Measurements from ENCODE around the gene MTHFD2L. TPM values are rescaled to one million over a fixed set of nuclear protein-coding genes. Genes with fewer than 3 reads are reported as not detected.

The MTHFD2L gene
- total and polyA plus RNA-seq, 11 donors: 6.8 to 16.4 (median 11.6) TPM

DNA sequence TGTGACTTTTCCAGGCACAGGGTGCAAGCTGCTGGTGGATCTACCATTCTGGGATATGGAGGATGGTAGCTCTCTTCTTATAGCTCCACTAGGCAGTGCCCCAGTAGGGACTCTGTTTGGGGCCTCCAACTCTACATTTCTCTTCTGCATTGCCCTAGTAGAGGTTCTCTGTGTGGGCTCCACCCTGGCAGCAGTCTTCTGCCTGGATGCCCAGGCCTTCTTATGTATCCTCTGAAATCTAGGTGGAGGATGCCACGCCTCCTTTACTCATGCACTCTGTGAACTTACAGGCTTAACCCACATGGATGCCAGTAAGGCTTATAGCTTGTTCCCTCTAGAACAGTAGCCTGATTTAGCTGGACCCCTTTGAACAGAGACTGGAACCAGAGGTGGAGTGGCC lies 186.1 kb downstream of the MTHFD2L start:
- Histone ChIP-seq H3K4me1 (peaks cover 0 to 5% (median 0%) of the 10 kb centered on the region in 12 donors), H3K4me3 (no peak overlapping the region), H3K27me3 (no peaks in the 10 kb centered on the region), H3K36me3 (no peaks in the 10 kb centered on the region), H3K27ac (no peak overlapping the region), H3K9me3 (peaks cover 0 to 21% (median 11%) of the 10 kb centered on the region in 12 donors)
- WGBS, 4 donors: 41 to 74% (median 54%) methylated on average over 1 of the region's 1 CpG
- DNase-seq (no peak), ATAC-seq (no peak)
- intact Hi-C loops (cut with DNase I): no loop called here
- TF ChIP-seq POLR2A (IDR thresholded peaks at IDR 0.05): no peak
- TF ChIP-seq, protein P1, sequence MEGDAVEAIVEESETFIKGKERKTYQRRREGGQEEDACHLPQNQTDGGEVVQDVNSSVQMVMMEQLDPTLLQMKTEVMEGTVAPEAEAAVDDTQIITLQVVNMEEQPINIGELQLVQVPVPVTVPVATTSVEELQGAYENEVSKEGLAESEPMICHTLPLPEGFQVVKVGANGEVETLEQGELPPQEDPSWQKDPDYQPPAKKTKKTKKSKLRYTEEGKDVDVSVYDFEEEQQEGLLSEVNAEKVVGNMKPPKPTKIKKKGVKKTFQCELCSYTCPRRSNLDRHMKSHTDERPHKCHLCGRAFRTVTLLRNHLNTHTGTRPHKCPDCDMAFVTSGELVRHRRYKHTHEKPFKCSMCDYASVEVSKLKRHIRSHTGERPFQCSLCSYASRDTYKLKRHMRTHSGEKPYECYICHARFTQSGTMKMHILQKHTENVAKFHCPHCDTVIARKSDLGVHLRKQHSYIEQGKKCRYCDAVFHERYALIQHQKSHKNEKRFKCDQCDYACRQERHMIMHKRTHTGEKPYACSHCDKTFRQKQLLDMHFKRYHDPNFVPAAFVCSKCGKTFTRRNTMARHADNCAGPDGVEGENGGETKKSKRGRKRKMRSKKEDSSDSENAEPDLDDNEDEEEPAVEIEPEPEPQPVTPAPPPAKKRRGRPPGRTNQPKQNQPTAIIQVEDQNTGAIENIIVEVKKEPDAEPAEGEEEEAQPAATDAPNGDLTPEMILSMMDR (IDR thresholded peaks at IDR 0.05): no peak

Other genes starting within 250 kb of the MTHFD2L start
- gene PF4, start 176.1 kb upstream of the MTHFD2L start, total RNA-seq: 1 to 10 TPM in 1 of 9 donors, under 1 TPM in 2, not detected in 6; 0.48 to 2.6 (median 0.51) TPM
- under 1 TPM in 1 of 2 donors, not detected in 1; 0.65 TPM for gene PF4, start 176.1 kb upstream of the MTHFD2L start, polyA plus RNA-seq
- 1 to 10 TPM in 2 of 9 donors, under 1 TPM in 4, not detected in 3; 0.42 to 1.7 (median 0.57) TPM for gene PPBP, start 169.9 kb upstream of the MTHFD2L start, total RNA-seq
- under 1 TPM in 1 of 2 donors, not detected in 1; 0.68 TPM for gene PPBP, start 169.9 kb upstream of the MTHFD2L start, polyA plus RNA-seq
- under 1 TPM in 1 of 9 donors, not detected in 8; 0.51 TPM for gene CXCL5, start 159.4 kb upstream of the MTHFD2L start, total RNA-seq
- gene CXCL5, start 159.4 kb upstream of the MTHFD2L start, polyA plus RNA-seq: under 1 TPM; 0.08 to 0.10 TPM
- gene CXCL3, start 119.4 kb upstream of the MTHFD2L start, total RNA-seq: 1 to 10 TPM in 3 of 9 donors, under 1 TPM in 4, not detected in 2; 0.32 to 8.9 (median 0.97) TPM
- gene CXCL3, start 119.4 kb upstream of the MTHFD2L start, polyA plus RNA-seq: under 1 TPM; 0.69 to 0.80 TPM
- gene CXCL2, start 58.9 kb upstream of the MTHFD2L start, total RNA-seq: 10 to 100 TPM in 3 of 9 donors, 1 to 10 TPM in 6; 1.8 to 33.6 (median 5.9) TPM
- gene CXCL2, start 58.9 kb upstream of the MTHFD2L start, polyA plus RNA-seq: 1 to 10 TPM; 8.4 to 9.0 TPM
- gene EPGN, start 150.4 kb downstream of the MTHFD2L start, total RNA-seq: 1 to 10 TPM in 1 of 9 donors, not detected in 8; 5.8 TPM
- gene EPGN, start 150.4 kb downstream of the MTHFD2L start, polyA plus RNA-seq: not detected
- gene EREG, start 207.0 kb downstream of the MTHFD2L start, total RNA-seq: 1 to 10 TPM in 3 of 9 donors, under 1 TPM in 3, not detected in 3; 0.09 to 8.6 (median 0.83) TPM
- gene EREG, start 207.0 kb downstream of the MTHFD2L start, polyA plus RNA-seq: 1 to 10 TPM in 1 of 2 donors, under 1 TPM in 1; 0.23 to 1.2 TPM